ENCODE data around the gene ZFP91. TPM values are rescaled to one million over a fixed set of nuclear protein-coding genes. Genes with fewer than 3 reads are reported as not detected.

The ZFP91 gene
- total and polyA plus RNA-seq, 2 of the 4 experiments (the other 2 are of a cell fraction): 20.7 to 25.3 TPM

GRCh38 chr11:58652726-58653280, 73.9 kb downstream of the ZFP91 start:
- no peak overlapping the region for H3K18ac ChIP-seq (ENCODE audit: low read depth, low read length)
- no peaks in the 10 kb centered on the region for H3K9me3 ChIP-seq (ENCODE audit: control insufficient read depth, insufficient read depth, low read length)
- H3K27me3 ChIP-seq (ENCODE audit: control insufficient read depth, insufficient read depth, low read length): no peaks in the 10 kb centered on the region
- BruUV-seq (replicated peaks): no TSS peak
- dilution Hi-C loops (cut with HindIII; ENCODE audit: low sequenced_read_pairs, unreplicated experiment) (no loop called here), intact Hi-C loops (cut with micrococcal nuclease) (loop anchor here (5.0 kb wide), 2 partner anchors 484 to 504 kb away; no protein-coding TSS in a partner anchor), in situ Hi-C loops (cut with MboI; ENCODE audit: low sequenced_read_pairs) (no loop called here)
- POLR2A ChIA-PET (ENCODE audit: unreplicated experiment): no interaction called here
- no peak overlapping the region for H3K4me3 ChIP-seq (ENCODE audit: insufficient read depth, low read depth, low read length)
- no peak overlapping the region for H4K91ac ChIP-seq (ENCODE audit: insufficient read depth, low read depth, low read length)
- H4K20me1 ChIP-seq (ENCODE audit: insufficient read depth, low read length): no peaks in the 10 kb centered on the region
- no peak overlapping the region for H3K4me2 ChIP-seq (ENCODE audit: low read depth, low read length)
- H3K27ac ChIP-seq (ENCODE audit: insufficient read depth, low read length): no peak overlapping the region
- H3K23ac ChIP-seq (ENCODE audit: low read depth, low read length): no peak overlapping the region
- H2BK15ac ChIP-seq (ENCODE audit: low read depth, low read length): no peak overlapping the region
- H3K36me3 ChIP-seq (ENCODE audit: control insufficient read depth, insufficient read depth, low read length): no peaks in the 10 kb centered on the region
- no peak overlapping the region for H4K5ac ChIP-seq (ENCODE audit: low read depth, low read length)
- H3K79me1 ChIP-seq (ENCODE audit: low read depth in 1 of 2, low read length in 2 of 2): no peaks in the 10 kb centered on the region
- no peak overlapping the region for H2AK9ac ChIP-seq (replicated peaks; ENCODE audit: low read depth, low read length, poor library complexity)
- no peak overlapping the region for H2AK5ac ChIP-seq (ENCODE audit: low read depth, low read length)
- H3K9me1 ChIP-seq (ENCODE audit: insufficient read depth, low read length): no peaks in the 10 kb centered on the region
- WGBS, 2 experiments (ENCODE audit: extremely low coverage in 2 of 2, insufficient read length in 1 of 2): no CpG with 5 or more reads among the region's 2 CpGs
- H2BK120ac ChIP-seq (ENCODE audit: low read depth, low read length): no peak overlapping the region
- H2AFZ ChIP-seq (replicated peaks; ENCODE audit: low read length, poor library complexity): no peak overlapping the region
- H3K56ac ChIP-seq (ENCODE audit: extremely low read depth, insufficient read depth, low read length): no peak overlapping the region
- H3K9ac ChIP-seq (ENCODE audit: low read depth, low read length): no peak overlapping the region
- no peak overlapping the region for H2BK5ac ChIP-seq (ENCODE audit: low read depth, low read length, poor library complexity, severe bottlenecking)
- TF ChIP-seq CHD1 (IDR thresholded peaks at IDR 0.05; ENCODE audit: low read depth, low read length) (no peak), MAZ (IDR thresholded peaks at IDR 0.05; ENCODE audit: borderline replicate concordance, low read depth, low read length) (no peak), ELK1 (IDR thresholded peaks at IDR 0.05; ENCODE audit: borderline replicate concordance, low read depth, low read length) (no peak), CEBPB (IDR thresholded peaks at IDR 0.05; ENCODE audit: low read depth, low read length) (no peak), RFX5 (IDR thresholded peaks at IDR 0.05; ENCODE audit: low read depth, low read length) (no peak), BHLHE40 (IDR thresholded peaks at IDR 0.05; ENCODE audit: low read depth, low read length) (no peak), NFE2L2 (IDR thresholded peaks at IDR 0.05; ENCODE audit: low read depth, low read length) (no peak), RAD21 (IDR thresholded peaks at IDR 0.05; ENCODE audit: low read length) (no peak), USF2 (IDR thresholded peaks at IDR 0.05; ENCODE audit: low read depth, low read length) (no peak), MAFK (IDR thresholded peaks at IDR 0.05; ENCODE audit: low read depth, low read length) (no peak), SMC3 (IDR thresholded peaks at IDR 0.05; ENCODE audit: low read depth, low read length) (no peak), POLR2A (IDR thresholded peaks at IDR 0.05; ENCODE audit: low read depth, low read length) (no peak), FOS (IDR thresholded peaks at IDR 0.05; ENCODE audit: low read depth, low read length) (no peak), RCOR1 (IDR thresholded peaks at IDR 0.05; ENCODE audit: insufficient replicate concordance, low read length) (no peak), MXI1 (IDR thresholded peaks at IDR 0.05; ENCODE audit: borderline replicate concordance, low read depth, low read length) (no peak)
- TF ChIP-seq, protein P1, sequence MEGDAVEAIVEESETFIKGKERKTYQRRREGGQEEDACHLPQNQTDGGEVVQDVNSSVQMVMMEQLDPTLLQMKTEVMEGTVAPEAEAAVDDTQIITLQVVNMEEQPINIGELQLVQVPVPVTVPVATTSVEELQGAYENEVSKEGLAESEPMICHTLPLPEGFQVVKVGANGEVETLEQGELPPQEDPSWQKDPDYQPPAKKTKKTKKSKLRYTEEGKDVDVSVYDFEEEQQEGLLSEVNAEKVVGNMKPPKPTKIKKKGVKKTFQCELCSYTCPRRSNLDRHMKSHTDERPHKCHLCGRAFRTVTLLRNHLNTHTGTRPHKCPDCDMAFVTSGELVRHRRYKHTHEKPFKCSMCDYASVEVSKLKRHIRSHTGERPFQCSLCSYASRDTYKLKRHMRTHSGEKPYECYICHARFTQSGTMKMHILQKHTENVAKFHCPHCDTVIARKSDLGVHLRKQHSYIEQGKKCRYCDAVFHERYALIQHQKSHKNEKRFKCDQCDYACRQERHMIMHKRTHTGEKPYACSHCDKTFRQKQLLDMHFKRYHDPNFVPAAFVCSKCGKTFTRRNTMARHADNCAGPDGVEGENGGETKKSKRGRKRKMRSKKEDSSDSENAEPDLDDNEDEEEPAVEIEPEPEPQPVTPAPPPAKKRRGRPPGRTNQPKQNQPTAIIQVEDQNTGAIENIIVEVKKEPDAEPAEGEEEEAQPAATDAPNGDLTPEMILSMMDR (conservative IDR thresholded peaks at IDR 0.05; ENCODE audit: low read depth, low read length): no peak
- 0 out of 2 replicates have a peak, but pooled peaks cover 2% of the 10 kb centered on the region for H3K4me1 ChIP-seq (ENCODE audit: control insufficient read depth, insufficient read depth, low read length)
- CTCF ChIA-PET: interaction anchor here (0.6 to 0.9 kb wide), 3 partner anchors 24 to 66 kb away, joined by 3 to 4 read pairs (median 3); no protein-coding TSS in a partner anchor
- H4K8ac ChIP-seq (ENCODE audit: low read depth in 2 of 2, low read length in 2 of 2): no peak overlapping the region
- H3K4ac ChIP-seq (ENCODE audit: low read depth, low read length): no peak overlapping the region
- no peak overlapping the region for H3K14ac ChIP-seq (replicated peaks; ENCODE audit: low read depth, low read length)
- no peak overlapping the region for H2BK20ac ChIP-seq (ENCODE audit: low read depth, low read length)
- ATAC-seq (ENCODE audit: low read depth) (no peak), DNase-seq (no peak)
